ENCODE results near the gene MPDU1.

The MPDU1 gene

DNA sequence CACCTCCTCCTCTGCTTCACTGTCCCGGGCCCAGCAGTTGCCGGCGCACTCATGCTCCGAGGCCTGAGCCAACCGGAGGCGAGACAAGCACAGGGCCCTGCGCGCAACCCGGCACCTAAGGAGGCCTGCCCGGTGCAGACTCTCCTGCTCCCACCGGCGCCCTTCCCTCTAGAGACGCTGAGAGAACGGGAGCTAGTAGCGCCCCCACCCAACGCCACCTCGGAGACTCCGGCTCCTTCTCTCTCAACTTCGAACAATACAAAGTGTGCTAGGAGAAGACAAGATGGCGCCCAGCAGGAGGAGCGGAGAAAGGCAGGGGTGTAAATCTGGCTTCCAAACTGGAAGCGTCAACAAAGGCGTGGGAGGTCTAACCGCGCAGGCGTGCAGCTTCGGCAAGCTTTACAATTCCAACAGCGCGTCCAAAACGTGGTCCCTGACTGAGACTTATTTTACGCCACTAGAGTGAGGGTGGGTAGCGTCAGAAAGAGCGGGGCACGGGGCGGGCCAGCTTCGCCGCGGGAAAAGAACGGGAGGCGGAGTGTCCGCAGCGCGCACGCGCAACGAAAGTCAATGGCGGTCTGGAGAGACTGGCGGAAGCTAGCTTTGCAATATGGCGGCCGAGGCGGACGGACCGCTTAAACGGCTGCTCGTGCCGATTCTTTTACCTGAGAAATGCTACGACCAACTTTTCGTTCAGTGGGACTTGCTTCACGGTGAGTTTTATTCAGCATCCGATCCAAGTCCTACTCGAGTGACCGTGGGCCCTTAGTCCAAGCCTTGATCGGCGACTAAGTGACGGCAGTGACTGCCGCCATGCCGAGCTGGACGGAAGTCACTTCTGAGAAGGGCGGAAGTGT is at the start of gene MPDU1:
TSS of gene MPDU1 (plus strand) at position 600 of the 857 bp plus-strand sequence. CDS start at position 611, 11 bp downstream.
- DNase-seq, result peak; percentile 98

- no peak for DNase-seq
Observed at GRCh38 chr17:7538050-7538449, 45.6 kb upstream of the MPDU1 start.

- DNase-seq, result no peak
Observed at GRCh38 chr17:7538891-7539545, 44.6 kb upstream of the MPDU1 start.

DNA sequence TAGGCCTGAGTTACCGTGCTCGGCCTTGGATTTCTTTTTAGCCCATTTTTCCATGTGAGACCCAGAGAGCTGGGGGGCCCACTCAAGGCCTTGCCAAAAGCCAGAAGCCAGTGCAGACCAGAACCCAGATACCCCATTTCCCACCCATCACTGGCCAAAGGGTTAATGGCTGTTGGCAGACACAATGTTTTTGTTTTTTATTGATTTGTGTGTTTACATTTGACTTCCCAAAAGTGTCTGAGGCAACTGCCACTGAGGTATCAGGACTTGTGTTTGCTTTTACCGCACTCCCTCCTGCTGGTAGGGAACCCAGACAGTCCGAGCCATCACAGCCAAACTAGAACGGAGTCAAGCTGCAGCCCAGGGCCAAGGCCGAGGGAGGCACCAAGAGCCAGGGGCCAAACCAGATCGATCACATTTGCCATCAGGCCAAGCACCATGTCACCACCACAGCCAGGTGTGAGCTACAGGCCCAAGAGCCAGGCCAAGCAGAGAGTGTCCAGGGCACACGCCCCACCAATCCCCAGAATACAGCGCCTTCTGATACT is 42.5 kb upstream of the MPDU1 start:
- no peak for DNase-seq

DNA sequence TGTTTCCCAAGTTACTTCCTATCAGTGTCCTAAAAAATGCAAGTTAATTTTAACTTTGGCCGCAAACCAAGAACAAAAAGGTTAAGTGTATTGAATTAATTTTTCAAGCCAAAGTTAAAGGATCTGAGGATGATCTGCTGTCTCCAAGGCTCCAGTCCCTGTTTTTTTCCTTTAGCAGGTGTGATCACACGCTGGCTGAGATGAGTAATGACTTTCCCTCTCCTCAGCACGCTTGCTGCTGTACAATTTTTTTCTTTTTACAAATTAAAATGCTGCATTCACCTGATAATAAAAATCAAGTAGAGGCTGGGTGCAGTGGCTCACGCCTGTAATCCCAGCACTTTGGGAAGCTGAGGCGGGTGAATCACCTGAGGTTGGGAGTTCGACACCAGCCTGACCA is 38.7 kb upstream of the MPDU1 start:
- DNase-seq, result no peak

DNA sequence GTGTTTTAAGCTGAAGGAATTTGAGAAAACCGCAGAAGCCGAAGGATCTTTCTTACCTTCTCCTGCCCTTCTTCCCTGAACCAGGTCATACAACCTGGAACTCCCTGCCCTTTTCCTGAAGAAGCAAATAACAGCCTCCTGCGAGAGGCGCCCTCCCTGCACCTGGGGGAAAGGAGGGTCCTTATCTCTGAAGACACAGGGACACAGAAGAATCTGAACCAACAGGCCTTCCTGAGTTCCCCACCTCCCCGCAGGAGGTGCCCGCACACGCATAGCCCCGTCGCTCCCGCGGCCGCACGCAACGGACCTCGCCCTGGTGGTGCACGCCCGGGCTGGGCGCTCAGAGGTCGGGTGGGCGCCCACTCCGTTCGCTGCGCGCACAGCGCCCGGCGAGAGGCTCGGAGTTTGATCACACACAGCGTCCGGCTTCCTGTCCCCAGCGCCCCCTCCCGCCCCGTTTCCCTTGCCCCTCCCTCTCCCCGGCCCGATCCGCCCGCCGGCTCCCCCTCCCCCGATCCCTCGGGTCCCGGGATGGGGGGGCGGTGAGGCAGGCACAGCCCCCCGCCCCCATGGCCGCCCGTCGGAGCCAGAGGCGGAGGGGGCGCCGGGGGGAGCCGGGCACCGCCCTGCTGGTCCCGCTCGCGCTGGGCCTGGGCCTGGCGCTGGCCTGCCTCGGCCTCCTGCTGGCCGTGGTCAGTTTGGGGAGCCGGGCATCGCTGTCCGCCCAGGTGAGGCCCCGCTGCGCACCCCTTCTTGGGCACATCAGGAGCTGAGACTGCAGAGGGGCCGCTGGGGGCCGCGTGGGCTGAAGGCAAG is 34.9 kb upstream of the MPDU1 start, which contains the start of gene TNFSF12:
TSS of gene TNFSF12 (plus strand) at position 474 of the 816 bp plus-strand sequence. CDS start at position 570, 96 bp downstream.
- DNase-seq, result peak; percentile 50

- DNase-seq, result no peak
Observed at GRCh38 chr17:7549401-7550055, 34.1 kb upstream of the MPDU1 start.

DNA sequence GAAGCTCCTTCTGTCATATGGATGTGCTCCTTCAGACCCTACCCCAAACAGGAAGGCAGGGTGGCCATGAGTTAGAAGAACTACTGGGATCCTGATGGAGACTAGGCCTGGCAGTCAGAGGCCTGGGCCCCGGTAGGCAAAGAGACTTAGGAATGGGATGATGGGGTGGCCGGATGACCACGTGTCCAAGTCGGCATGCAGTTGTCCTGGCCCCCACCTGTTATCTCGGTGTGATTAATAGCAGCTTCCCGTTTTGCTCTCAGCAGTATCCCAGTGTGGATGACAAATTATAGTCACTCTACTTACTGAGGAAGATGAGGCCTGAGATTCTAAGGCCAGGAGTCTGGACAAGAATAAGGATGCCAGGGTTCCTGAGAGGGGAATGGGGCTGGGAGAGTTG is 33.3 kb upstream of the MPDU1 start:
- no peak for DNase-seq

- DNase-seq, result no peak
Observed at GRCh38 chr17:7551396-7551795, 32.3 kb upstream of the MPDU1 start.

DNA sequence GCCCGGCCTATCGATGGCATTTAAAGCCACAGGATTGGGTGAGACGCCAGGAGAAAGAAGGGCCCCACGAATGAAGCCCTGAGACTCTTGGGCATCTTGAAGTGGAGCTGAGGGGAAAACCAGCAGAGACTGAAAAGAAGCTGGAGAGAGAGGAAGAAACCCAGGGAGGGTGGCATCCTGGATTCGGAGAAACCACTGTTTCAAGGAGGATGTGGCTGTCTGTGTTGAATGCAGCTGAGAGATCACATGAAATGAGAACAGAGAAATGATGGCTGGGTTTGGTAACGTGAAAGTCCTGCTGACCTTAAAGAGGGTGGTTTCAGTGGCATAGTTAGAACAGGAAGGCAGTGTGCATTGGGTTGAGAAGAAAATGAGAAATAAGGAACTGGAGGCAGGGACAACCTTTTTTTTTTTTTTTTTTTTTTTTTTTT is 31.0 kb upstream of the MPDU1 start:
- DNase-seq, result no peak

GRCh38 chr17:7553356-7553755 is 30.3 kb upstream of the MPDU1 start:
- no peak for DNase-seq

GRCh38 chr17:7555320-7555948 is 28.2 kb upstream of the MPDU1 start:
- no peak for DNase-seq

- DNase-seq, result no peak
Observed at GRCh38 chr17:7556627-7557026, 27.0 kb upstream of the MPDU1 start.

DNA sequence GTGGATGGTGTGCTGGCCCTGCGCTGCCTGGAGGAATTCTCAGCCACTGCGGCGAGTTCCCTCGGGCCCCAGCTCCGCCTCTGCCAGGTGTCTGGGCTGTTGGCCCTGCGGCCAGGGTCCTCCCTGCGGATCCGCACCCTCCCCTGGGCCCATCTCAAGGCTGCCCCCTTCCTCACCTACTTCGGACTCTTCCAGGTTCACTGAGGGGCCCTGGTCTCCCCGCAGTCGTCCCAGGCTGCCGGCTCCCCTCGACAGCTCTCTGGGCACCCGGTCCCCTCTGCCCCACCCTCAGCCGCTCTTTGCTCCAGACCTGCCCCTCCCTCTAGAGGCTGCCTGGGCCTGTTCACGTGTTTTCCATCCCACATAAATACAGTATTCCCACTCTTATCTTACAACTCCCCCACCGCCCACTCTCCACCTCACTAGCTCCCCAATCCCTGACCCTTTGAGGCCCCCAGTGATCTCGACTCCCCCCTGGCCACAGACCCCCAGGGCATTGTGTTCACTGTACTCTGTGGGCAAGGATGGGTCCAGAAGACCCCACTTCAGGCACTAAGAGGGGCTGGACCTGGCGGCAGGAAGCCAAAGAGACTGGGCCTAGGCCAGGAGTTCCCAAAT is 26.4 kb upstream of the MPDU1 start:
- DNase-seq, result no peak

- DNase-seq, result peak; percentile 89
Observed at GRCh38 chr17:7557775-7558543, 25.7 kb upstream of the MPDU1 start.

GRCh38 chr17:7558544-7559319 is 24.9 kb upstream of the MPDU1 start, which contains the start of gene TNFSF13:
TSS of gene TNFSF13 (plus strand) at chr17:7558750. CDS start at chr17:7559040, 290 bp downstream.
- no peak for DNase-seq

DNA sequence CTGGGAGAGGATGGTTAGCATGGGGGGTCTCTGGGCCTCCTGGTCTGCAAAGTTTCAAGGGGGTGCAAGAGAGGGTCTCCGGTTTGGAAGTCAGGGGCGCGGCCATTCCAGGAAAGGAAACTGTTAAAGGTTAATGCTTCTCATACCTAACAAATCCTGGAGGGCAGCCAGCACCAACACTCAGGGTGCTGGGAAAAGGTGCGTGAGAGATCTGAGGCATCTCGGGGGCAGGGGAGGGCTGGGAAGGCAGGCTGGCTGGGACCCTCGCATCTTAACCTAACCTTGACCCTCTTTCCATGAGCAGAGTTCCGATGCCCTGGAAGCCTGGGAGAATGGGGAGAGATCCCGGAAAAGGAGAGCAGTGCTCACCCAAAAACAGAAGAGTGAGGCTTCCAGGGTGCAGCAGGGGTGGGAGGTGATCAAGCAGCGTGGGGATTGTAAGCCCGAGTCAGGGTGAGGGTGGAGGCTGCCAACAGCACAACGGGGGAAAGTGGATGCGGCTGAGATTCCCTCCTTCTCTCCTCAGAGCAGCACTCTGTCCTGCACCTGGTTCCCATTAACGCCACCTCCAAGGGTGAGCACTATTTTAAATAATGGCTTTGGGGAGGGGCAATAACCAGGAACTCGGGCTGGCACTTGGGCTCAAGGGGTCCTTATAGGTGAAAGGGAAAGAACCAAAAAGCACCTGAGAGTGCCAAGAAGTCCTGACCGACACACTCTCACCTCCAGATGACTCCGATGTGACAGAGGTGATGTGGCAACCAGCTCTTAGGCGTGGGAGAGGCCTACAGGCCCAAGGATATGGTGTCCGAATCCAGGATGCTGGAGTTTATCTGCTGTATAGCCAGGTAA is 24.1 kb upstream of the MPDU1 start:
- no peak for DNase-seq

DNA sequence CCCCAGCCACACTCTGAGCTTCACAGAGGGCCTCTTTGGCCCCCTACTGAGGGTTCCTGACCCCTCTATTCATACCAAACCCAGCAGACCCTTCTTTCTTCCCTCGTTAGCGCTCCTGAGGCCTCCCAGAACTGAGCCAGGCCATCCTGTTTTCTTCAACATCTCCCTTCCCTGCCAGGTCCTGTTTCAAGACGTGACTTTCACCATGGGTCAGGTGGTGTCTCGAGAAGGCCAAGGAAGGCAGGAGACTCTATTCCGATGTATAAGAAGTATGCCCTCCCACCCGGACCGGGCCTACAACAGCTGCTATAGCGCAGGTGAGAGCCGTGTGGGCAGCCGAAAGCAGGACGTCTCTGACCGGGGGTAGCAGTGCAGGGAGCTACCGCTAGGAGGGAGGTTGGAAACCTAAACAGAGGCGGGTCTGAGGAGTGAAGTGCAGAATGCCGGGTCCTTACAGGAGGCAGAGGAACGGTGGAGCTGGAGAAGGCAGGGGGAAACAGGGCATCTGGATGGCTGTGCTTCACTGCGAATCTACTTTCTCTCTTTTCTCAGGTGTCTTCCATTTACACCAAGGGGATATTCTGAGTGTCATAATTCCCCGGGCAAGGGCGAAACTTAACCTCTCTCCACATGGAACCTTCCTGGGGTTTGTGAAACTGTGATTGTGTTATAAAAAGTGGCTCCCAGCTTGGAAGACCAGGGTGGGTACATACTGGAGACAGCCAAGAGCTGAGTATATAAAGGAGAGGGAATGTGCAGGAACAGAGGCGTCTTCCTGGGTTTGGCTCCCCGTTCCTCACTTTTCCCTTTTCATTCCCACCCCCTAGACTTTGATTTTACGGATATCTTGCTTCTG is 23.3 kb upstream of the MPDU1 start:
- no peak for DNase-seq
